IPS DF 19.7 (cell line): Measurements from ENCODE around the gene PIK3R1.

Experiments used
- DNase-seq: peaks from one replicate; pipeline ENCODE4 v3.0.0-alpha.2; 2013; ENCODE audit warnings: low read depth, low spot score

Gene PIK3R1

GRCh38 chr5:68296895-68297294 is 81.3 kb downstream of the PIK3R1 start:
- DNase-seq: no peak

DNA sequence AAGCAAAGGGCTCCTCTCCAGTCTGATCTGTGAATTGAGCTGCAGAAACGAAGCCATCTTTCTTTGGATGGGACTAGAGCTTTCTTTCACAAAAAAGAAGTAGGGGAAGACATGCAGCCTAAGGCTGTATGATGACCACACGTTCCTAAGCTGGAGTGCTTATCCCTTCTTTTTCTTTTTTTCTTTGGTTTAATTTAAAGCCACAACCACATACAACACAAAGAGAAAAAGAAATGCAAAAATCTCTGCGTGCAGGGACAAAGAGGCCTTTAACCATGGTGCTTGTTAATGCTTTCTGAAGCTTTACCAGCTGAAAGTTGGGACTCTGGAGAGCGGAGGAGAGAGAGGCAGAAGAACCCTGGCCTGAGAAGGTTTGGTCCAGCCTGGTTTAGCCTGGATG is 82.1 kb downstream of the PIK3R1 start:
- no peak for DNase-seq

DNA sequence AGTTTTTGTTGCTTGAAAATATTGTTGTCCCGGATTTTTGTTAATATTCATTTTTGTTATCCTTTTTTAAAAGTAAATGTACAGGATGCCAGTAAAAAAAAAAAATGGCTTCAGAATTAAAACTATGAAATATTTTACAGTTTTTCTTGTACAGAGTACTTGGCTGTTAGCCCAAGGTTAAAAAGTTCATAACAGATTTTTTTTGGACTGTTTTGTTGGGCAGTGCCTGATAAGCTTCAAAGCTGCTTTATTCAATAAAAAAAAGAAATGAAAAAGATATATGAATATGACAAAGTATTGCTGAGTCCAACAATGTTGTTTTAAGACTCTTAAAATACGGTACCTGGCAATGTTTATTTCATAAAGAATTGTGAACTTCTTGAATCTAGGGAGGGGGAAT is 82.9 kb downstream of the PIK3R1 start:
- no peak for DNase-seq

GRCh38 chr5:68299105-68299504 is 83.5 kb downstream of the PIK3R1 start:
- DNase-seq: no peak

- no peak for DNase-seq
Measured at GRCh38 chr5:68299575-68299974, 84.0 kb downstream of the PIK3R1 start.

- no peak for DNase-seq
Measured at GRCh38 chr5:68303038-68303738, 87.6 kb downstream of the PIK3R1 start.

- no peak for DNase-seq
Measured at GRCh38 chr5:68303754-68304420, 88.3 kb downstream of the PIK3R1 start.

DNA sequence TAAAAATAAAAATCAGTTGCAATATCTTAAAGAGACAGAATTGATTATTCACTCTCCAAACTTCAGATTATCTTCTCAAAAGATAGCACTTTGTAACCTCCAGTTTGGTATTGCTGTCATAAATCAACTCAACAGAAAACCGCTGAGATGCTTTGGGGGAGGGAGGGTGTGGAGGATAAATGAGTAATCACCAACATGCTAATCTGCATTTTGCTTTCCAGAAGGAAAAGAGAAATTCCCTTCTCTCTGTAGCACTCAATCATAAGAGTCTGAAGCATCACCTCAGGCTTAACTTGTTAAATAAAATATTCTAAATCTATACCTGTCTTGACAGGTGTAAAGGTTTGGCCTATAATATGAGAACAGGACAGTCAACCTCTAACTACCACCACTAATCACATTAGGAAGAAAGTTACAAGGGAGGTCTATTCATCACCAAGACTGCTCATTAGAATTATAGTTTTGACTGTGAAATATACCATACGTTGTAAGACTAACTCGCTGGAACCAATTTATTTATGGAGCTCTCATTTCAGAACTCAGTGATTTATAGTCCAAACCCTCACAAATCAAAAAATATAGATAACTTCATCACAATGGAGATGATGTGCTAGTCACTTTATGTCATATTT is 89.0 kb downstream of the PIK3R1 start:
- no peak for DNase-seq

- no peak for DNase-seq
Measured at GRCh38 chr5:68305223-68305870, 89.8 kb downstream of the PIK3R1 start.

- no peak for DNase-seq
Measured at GRCh38 chr5:68306361-68307014, 90.9 kb downstream of the PIK3R1 start.

DNA sequence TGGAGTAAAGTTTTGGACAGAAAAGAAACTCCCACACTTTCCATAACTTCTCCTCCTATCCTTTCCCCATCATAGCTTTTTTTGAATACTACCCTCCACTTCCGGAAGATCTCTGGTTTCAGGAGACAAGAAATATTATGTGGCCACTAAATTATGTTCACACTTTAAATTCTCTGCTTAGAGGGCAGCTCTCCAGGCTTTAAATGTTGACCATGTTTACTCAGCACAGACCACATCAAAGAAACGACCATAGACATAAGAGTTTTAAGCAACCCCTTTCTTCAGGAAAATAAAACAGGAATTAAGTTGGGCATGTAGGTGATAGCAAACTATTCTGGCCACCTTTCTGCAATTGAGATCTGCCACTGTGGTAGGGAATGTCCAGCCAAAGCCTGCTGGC is 97.8 kb downstream of the PIK3R1 start:
- DNase-seq: no peak

DNA sequence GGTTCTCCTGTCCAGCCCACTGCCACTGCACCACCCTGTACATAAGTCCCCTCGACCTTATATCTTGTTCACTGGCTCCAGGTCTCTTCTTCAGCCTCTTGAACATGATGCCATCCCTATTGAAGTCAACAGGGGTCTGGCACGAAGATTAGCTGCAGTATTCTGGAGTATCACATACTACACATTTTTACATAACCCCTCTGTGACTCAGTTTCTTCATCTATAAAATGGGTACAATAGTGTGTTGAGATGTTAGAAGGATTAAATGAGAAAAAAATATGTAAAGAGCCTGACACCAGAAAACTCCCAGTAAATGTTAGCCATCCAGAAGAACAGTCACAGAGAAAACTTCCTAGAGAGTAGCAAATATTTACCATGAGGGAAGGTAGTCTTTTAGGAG is 98.9 kb downstream of the PIK3R1 start:
- no peak for DNase-seq

DNA sequence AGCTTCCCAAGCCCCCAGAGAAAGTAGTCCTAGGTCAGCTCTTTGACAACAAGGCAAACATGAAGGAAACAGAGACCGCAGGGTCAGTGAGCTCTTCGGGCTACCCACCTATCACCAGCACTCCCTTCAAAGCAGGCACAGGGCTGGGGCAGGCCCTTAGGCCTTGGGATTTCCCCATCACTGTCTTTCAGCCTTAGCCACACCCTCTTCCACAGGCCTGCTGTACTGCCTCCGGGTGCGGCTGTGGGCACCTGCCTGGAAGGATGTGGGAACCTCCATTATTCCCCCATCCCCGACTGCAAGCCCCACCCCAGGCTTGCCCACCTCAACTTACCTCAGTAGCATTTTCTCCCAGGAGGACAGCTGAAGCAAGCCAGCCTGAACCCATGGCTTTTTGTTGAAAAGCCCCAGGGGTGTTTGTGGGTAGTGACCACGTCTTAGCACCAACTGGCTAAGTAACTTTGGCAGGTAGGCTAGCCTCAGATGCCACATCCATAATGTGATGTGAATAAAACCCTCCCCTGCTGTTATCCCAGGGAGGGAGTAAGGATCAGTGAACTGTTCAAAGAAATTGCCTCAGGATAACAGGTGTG is 100.2 kb downstream of the PIK3R1 start:
- no peak for DNase-seq

GRCh38 chr5:68316469-68316868 is 100.9 kb downstream of the PIK3R1 start:
- DNase-seq: no peak

- DNase-seq: no peak
Measured at GRCh38 chr5:68317646-68318045, 102.1 kb downstream of the PIK3R1 start.

GRCh38 chr5:68318955-68319705 is 103.6 kb downstream of the PIK3R1 start:
- DNase-seq: no peak

DNA sequence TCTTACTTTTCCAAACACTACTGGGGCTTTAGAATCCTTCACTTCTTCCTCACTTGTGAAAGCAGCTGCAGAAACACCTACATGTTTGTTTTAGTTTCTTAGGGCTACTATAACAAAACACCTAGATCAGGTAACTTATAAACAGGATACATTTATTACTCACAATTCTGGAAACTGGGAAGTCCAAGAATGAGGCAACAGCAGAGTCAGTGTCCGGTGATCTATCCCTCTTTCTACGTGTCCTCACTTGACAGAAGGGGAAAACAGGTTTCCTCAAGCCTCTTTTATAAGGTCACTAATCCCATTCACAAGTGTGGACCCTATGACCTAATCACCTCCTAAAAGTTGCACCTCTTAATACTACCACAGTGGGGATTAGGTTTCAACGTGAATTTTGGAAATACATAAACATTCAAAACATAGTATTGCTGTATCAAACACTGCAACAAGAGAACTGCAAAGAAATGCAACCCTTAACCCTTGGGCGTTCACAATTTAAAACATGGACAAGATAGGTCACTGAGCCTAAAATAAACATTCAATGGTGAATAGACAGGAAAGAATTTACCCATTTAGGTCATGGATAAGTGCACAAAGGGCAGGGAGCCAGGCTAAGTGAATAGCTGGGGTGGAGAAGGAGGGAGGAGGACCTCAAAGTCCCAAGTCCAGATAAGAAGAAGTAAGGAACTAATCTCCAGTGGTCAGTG is 104.3 kb downstream of the PIK3R1 start:
- no peak for DNase-seq

- no peak for DNase-seq
Measured at GRCh38 chr5:68320413-68320986, 104.9 kb downstream of the PIK3R1 start.

GRCh38 chr5:68325065-68325580 is 109.6 kb downstream of the PIK3R1 start:
- DNase-seq: no peak
